GM20000 (cell line): ENCODE data around the gene TRAPPC6A.

ENCODE experiments used
- DNase-seq: peaks from one replicate; pipeline ENCODE4 v3.0.0; 2012; ENCODE audit warnings: low spot score
- TF ChIP-seq, protein P1 (sequence below): IDR thresholded peaks from 2 replicates; pipeline ENCODE4 v1.5.1; 2012; ENCODE audit warnings: mild to moderate bottlenecking, control low read depth; ENCODE audit errors: extremely low read depth, missing control alignments

Gene TRAPPC6A

DNA sequence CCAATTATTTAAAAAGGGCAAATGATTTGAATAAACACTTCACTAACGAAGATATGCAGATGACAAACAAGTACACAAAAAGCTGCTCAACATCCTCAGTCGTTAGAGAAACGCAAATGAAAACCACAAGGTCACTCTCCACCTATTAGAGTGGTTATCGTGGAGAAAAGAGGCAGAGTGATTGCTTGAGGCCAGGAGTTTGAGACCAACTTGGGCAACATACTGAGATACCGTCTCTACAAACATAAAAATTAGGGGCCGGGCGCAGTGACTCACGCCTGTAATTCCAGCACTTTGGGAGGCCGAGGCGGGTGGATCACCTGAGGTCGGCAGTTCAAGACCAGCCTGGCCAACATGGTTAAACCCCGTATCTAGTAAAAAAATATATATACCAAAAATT is 27.8 kb upstream of the TRAPPC6A start:
- TF ChIP-seq, protein P1, sequence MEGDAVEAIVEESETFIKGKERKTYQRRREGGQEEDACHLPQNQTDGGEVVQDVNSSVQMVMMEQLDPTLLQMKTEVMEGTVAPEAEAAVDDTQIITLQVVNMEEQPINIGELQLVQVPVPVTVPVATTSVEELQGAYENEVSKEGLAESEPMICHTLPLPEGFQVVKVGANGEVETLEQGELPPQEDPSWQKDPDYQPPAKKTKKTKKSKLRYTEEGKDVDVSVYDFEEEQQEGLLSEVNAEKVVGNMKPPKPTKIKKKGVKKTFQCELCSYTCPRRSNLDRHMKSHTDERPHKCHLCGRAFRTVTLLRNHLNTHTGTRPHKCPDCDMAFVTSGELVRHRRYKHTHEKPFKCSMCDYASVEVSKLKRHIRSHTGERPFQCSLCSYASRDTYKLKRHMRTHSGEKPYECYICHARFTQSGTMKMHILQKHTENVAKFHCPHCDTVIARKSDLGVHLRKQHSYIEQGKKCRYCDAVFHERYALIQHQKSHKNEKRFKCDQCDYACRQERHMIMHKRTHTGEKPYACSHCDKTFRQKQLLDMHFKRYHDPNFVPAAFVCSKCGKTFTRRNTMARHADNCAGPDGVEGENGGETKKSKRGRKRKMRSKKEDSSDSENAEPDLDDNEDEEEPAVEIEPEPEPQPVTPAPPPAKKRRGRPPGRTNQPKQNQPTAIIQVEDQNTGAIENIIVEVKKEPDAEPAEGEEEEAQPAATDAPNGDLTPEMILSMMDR, result no peak
- no peak for DNase-seq

- no peak for DNase-seq
- TF ChIP-seq, protein P1, result no peak
Measured at GRCh38 chr19:45202637-45203036, 24.6 kb upstream of the TRAPPC6A start.

- TF ChIP-seq, protein P1, result no peak
- no peak for DNase-seq
Measured at GRCh38 chr19:45200568-45200967, 22.5 kb upstream of the TRAPPC6A start.

DNA sequence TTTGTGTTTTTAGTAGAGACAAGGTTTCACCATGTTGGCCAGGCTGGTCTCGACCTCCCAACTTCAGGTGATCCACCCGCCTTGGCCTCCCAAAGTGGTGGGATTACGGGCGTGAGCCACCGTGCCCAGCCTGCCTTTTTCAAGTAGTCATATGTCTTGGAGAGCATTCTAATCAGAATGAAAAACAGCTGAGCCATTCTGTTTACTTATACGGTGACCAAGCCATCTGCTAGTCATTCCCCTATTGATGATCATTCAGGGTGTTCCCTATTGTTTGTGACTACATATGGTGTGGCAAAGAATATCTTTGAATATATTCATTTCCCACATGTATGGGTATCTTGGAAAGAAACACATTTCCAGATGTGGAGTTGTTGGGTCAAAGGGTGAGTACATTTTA is 17.7 kb upstream of the TRAPPC6A start:
- no peak for DNase-seq
- TF ChIP-seq, protein P1, result no peak

DNA sequence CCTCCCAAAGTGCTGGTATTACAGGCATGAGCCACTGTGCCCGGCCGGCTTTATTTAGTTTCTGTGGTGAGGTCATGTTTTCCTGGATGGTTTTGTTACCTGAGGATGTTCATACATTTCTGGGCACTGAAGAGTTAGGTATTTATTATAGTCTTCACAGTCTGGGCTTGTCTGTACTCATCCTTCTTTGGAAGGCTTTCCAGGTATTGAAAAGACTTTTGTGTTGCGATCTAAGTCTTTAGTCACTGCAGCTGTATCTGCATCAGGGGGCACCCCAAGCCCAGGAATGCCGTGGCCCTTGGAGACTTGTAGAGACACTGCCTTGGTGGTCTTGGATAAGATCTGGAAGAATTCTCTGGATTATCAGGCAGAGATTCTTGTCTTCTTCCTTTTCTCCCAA is 13.3 kb upstream of the TRAPPC6A start:
- TF ChIP-seq, protein P1, result no peak
- DNase-seq, result no peak

- TF ChIP-seq, protein P1, result no peak
- no peak for DNase-seq
Measured at GRCh38 chr19:45189971-45190370, 11.9 kb upstream of the TRAPPC6A start.

- peak; percentile 80 for DNase-seq
- TF ChIP-seq, protein P1, result peak; percentile 51
Measured at GRCh38 chr19:45187421-45188100, 9.5 kb upstream of the TRAPPC6A start.
